ENCODE results near the gene PRRT4. TPM values are rescaled to one million over a fixed set of nuclear protein-coding genes. Genes with fewer than 3 reads are reported as not detected.

The PRRT4 gene
- total RNA-seq, 1 experiment from 2014 or later: 0.24 TPM

GRCh38 chr7:128358233-128358632 lies 3.3 kb downstream of the PRRT4 start:
- H3K79me2 ChIP-seq (ENCODE audit: insufficient read depth, low read length): 0 out of 2 replicates have a peak, but pooled peaks cover 1% of the 10 kb centered on the region
- H2AK5ac ChIP-seq (ENCODE audit: insufficient read length, low read length): no peak overlapping the region
- H4K5ac ChIP-seq (ENCODE audit: insufficient read length, low read depth, low read length): no peak overlapping the region
- no peak for TF ChIP-seq CTCF (conservative IDR thresholded peaks at IDR 0.05)
- no peaks in the 10 kb centered on the region; a peak in 2 of 7 replicates for H3K36me3 Mint-ChIP-seq (ENCODE audit: insufficient read depth in 1 of 3, low read depth in 3 of 3)
- H2BK120ac ChIP-seq (ENCODE audit: low read depth, low read length, poor library complexity, severe bottlenecking): no peak overlapping the region
- no peak overlapping the region for H3K4me2 ChIP-seq (ENCODE audit: insufficient read depth, insufficient read length, low read length)
- no peak overlapping the region for H3T11ph ChIP-seq (ENCODE audit: low read length)
- no peak overlapping the region for H2BK5ac ChIP-seq (ENCODE audit: insufficient read length, low read length)
- peaks cover 23% of the 10 kb centered on the region for H3K27me3 ChIP-seq (ENCODE audit: insufficient read depth, low read length)
- peaks cover 12 to 22% of the 10 kb centered on the region in 2 experiments for H3K4me1 Mint-ChIP-seq
- peaks cover 8% of the 10 kb centered on the region for H3K23me2 ChIP-seq (ENCODE audit: insufficient read length, low read depth, low read length, poor library complexity, severe bottlenecking)
- H3K79me1 ChIP-seq (ENCODE audit: insufficient read depth, low read depth, low read length, poor library complexity, severe bottlenecking): no peaks in the 10 kb centered on the region
- DNase-seq: no peak
- no peak overlapping the region for H3K14ac ChIP-seq (ENCODE audit: insufficient read depth, low read length)
- H2BK15ac ChIP-seq (ENCODE audit: low read depth, low read length): no peak overlapping the region
- no peaks in the 10 kb centered on the region for H4K20me1 ChIP-seq (ENCODE audit: control insufficient read depth, insufficient read depth, insufficient read length)
- H3K9ac ChIP-seq (ENCODE audit: extremely low read depth, insufficient read length, low read length): no peak overlapping the region
- H2AFZ ChIP-seq (ENCODE audit: low read length): no peak overlapping the region
- H3K27me3 Mint-ChIP-seq (ENCODE audit: low read depth): peaks cover 92% of the 10 kb centered on the region
- no peak overlapping the region for H4K91ac ChIP-seq (ENCODE audit: insufficient read length, low read depth, low read length)
- no peak overlapping the region for H3K27ac ChIP-seq (ENCODE audit: insufficient read length, low read depth, low read length)
- no peak overlapping the region for H3K18ac ChIP-seq (ENCODE audit: insufficient read length, low read depth, low read length)
- no peak overlapping the region for H3K4me3 Mint-ChIP-seq
- H3K9me3 Mint-ChIP-seq: peaks cover 0 to 1% of the 10 kb centered on the region in 2 experiments; a peak in 1 of 5 replicates
- no peak overlapping the region for H3K27ac Mint-ChIP-seq
- no peaks in the 10 kb centered on the region for H3K9me3 ChIP-seq (ENCODE audit: control insufficient read depth, low read depth, low read length)
- H2BK12ac ChIP-seq (ENCODE audit: insufficient read length, low read depth, low read length): no peak overlapping the region
- no peak overlapping the region for H3K56ac ChIP-seq (ENCODE audit: insufficient read length, low read depth, low read length)
- H2BK20ac ChIP-seq (ENCODE audit: low read depth, low read length, poor library complexity, severe bottlenecking): no peak overlapping the region
- no peak overlapping the region for H3K4ac ChIP-seq (ENCODE audit: low read depth, low read length)
- WGBS (ENCODE audit: extremely low coverage, insufficient read length, low lambda C conversion rate): no CpG with 5 or more reads among the region's 1 CpG
- H3K4me1 ChIP-seq (ENCODE audit: insufficient read depth, low read length): no peaks in the 10 kb centered on the region
- no peak overlapping the region for H3K23ac ChIP-seq (ENCODE audit: insufficient read length, low read depth, low read length)
- no peak overlapping the region for H4K8ac ChIP-seq (replicated peaks; ENCODE audit: insufficient read length, low read depth, low read length)

All from H9 (cell line).